ENCODE data around the gene SWAP70.

The SWAP70 gene

GRCh38 chr11:9688716-9689511 lies 25.0 kb downstream of the SWAP70 start:
- H3K79me2 ChIP-seq (ENCODE audit: insufficient read depth, low read length), result peaks cover 100% of the 10 kb centered on the region
- H2AFZ ChIP-seq (ENCODE audit: low read depth, low read length, severe bottlenecking), result no peak overlapping the region
- peaks cover 18% of the 10 kb centered on the region for H3K36me3 ChIP-seq (ENCODE audit: low read length)
- peak overlapping the region; percentile 21 for H3K4me3 ChIP-seq (ENCODE audit: insufficient read depth, low read length, poor library complexity, severe bottlenecking)
- H3K4me2 ChIP-seq (ENCODE audit: low read depth, low read length, poor library complexity, severe bottlenecking), result peak overlapping the region; percentile 91
- TF ChIP-seq EZH2phosphoT487 (conservative IDR thresholded peaks at IDR 0.05; ENCODE audit: low read length) (no peak), CTCF (IDR thresholded peaks at IDR 0.05; ENCODE audit: insufficient read depth, low read length, poor library complexity, severe bottlenecking) (no peak)
- peaks cover 21% of the 10 kb centered on the region for H4K20me1 ChIP-seq (ENCODE audit: low read depth, low read length)
- H3F3A ChIP-seq (ENCODE audit: insufficient read depth), result peaks cover 98% of the 10 kb centered on the region
- no peaks in the 10 kb centered on the region for H3K9me3 ChIP-seq (ENCODE audit: insufficient read depth, low read length)
- no peaks in the 10 kb centered on the region for H3K9me2 ChIP-seq (replicated peaks; ENCODE audit: insufficient read depth, low read length)
- peak overlapping the region; percentile 91 for H3K27ac ChIP-seq (ENCODE audit: low read depth, low read length)
- peak overlapping the region; percentile 50 for H3K9ac ChIP-seq (ENCODE audit: low read length)
- H3K27me3 ChIP-seq (ENCODE audit: low read length), result no peaks in the 10 kb centered on the region

- Histone ChIP-seq H3K36me3 (ENCODE audit: low read length) (peaks cover 26% of the 10 kb centered on the region), H3K9me3 (ENCODE audit: insufficient read depth, low read length) (no peaks in the 10 kb centered on the region), H3K79me2 (ENCODE audit: insufficient read depth, low read length) (peaks cover 100% of the 10 kb centered on the region), H3K4me2 (ENCODE audit: low read depth, low read length, poor library complexity, severe bottlenecking) (peak overlapping the region; percentile 91), H3K4me3 (ENCODE audit: insufficient read depth, low read length, poor library complexity, severe bottlenecking) (peak overlapping the region; percentile 17), H3F3A (ENCODE audit: insufficient read depth) (peaks cover 93% of the 10 kb centered on the region), H4K20me1 (ENCODE audit: low read depth, low read length) (peaks cover 19% of the 10 kb centered on the region), H3K27me3 (ENCODE audit: low read length) (no peaks in the 10 kb centered on the region), H3K9ac (ENCODE audit: low read length) (peak overlapping the region; percentile 50), H3K27ac (ENCODE audit: low read depth, low read length) (peak overlapping the region; percentile 91), H2AFZ (ENCODE audit: low read depth, low read length, severe bottlenecking) (no peak overlapping the region), H3K9me2 (replicated peaks; ENCODE audit: insufficient read depth, low read length) (no peaks in the 10 kb centered on the region)
- TF ChIP-seq CTCF (IDR thresholded peaks at IDR 0.05; ENCODE audit: insufficient read depth, low read length, poor library complexity, severe bottlenecking), result no peak
- no peak for TF ChIP-seq EZH2phosphoT487 (conservative IDR thresholded peaks at IDR 0.05; ENCODE audit: low read length)
Observed at GRCh38 chr11:9689721-9690120, 25.8 kb downstream of the SWAP70 start.

- Histone ChIP-seq H3K27ac (ENCODE audit: low read depth, low read length) (peak overlapping the region; percentile 91), H3K79me2 (ENCODE audit: insufficient read depth, low read length) (peaks cover 100% of the 10 kb centered on the region), H3F3A (ENCODE audit: insufficient read depth) (peaks cover 87% of the 10 kb centered on the region)
Observed at GRCh38 chr11:9691865-9692264, 28.0 kb downstream of the SWAP70 start.

More at GRCh38 chr11:9691865-9692264, 28.0 kb downstream of the SWAP70 start:
- TF ChIP-seq EZH2phosphoT487 (conservative IDR thresholded peaks at IDR 0.05; ENCODE audit: low read length) (no peak), CTCF (IDR thresholded peaks at IDR 0.05; ENCODE audit: insufficient read depth, low read length, poor library complexity, severe bottlenecking) (no peak)
- no peaks in the 10 kb centered on the region for H3K27me3 ChIP-seq (ENCODE audit: low read length)
- peak overlapping the region; percentile 91 for H3K4me2 ChIP-seq (ENCODE audit: low read depth, low read length, poor library complexity, severe bottlenecking)
- H2AFZ ChIP-seq (ENCODE audit: low read depth, low read length, severe bottlenecking), result no peak overlapping the region
- no peaks in the 10 kb centered on the region for H3K9me2 ChIP-seq (replicated peaks; ENCODE audit: insufficient read depth, low read length)
- no peak overlapping the region for H3K4me3 ChIP-seq (ENCODE audit: insufficient read depth, low read length, poor library complexity, severe bottlenecking)
- peak overlapping the region; percentile 35 for H3K9ac ChIP-seq (ENCODE audit: low read length)
- H4K20me1 ChIP-seq (ENCODE audit: low read depth, low read length), result peaks cover 27% of the 10 kb centered on the region
- no peaks in the 10 kb centered on the region for H3K9me3 ChIP-seq (ENCODE audit: insufficient read depth, low read length)
- H3K36me3 ChIP-seq (ENCODE audit: low read length), result peaks cover 45% of the 10 kb centered on the region
